Kidney (tissue), 14 donors: ENCODE results near the gene PP2D1. TPM values are rescaled to one million over a fixed set of nuclear protein-coding genes. Genes with fewer than 3 reads are reported as not detected.
"Not testable (repeated sequence)": the region's sequence is repeated elsewhere in the genome, so short reads cannot be mapped to it uniquely, and the experiment has no call there.

Experiments
- DNase-seq, 5 donors: peaks; one replicate each; pipeline ENCODE4 v3.0.0-alpha.2; 2013 to 2020
- FAIRE-seq: peaks from 2 replicates; lab custom pipeline; 2012; peaks lifted over from hg19 to GRCh38; lab: Jason Lieb, UNC
- H3K27ac ChIP-seq, 2 donors: one replicate each; pipeline ENCODE4 v1.7.0; 2013; ENCODE audit warnings: low read depth in 2 of 2, low read length in 2 of 2, inconsistent platforms in 1 of 2
- H3K27me3 ChIP-seq: one replicate; pipeline ENCODE4 v1.7.1; 2013; ENCODE audit warnings: low read length, inconsistent platforms; ENCODE audit not compliant: control insufficient read depth, insufficient read depth
- H3K36me3 ChIP-seq, 3 donors: one replicate each; pipeline versions ENCODE4 v1.7.0 to v1.7.1; 2013; ENCODE audit warnings: low read length in 3 of 3, control low read depth in 1 of 3, inconsistent platforms in 1 of 3; ENCODE audit not compliant: insufficient read depth in 3 of 3, control insufficient read depth in 2 of 3
- H3K4me1 ChIP-seq, 3 donors: one replicate each; pipeline versions ENCODE4 v1.7.0 to v1.7.1; 2013; ENCODE audit warnings: low read length in 3 of 3, inconsistent platforms in 1 of 3, low read depth in 1 of 3; ENCODE audit not compliant: control insufficient read depth in 2 of 3, insufficient read depth in 2 of 3
- H3K4me3 ChIP-seq, 3 donors: one replicate each; pipeline versions ENCODE4 v1.7.0 to v1.8.1; 2013; ENCODE audit warnings: low read length in 3 of 3, control low read depth in 1 of 3, inconsistent platforms in 1 of 3
- H3K9ac ChIP-seq, 3 donors: one replicate each; pipeline versions ENCODE4 v1.7.0 to v1.7.1; 2013; ENCODE audit warnings: low read length in 3 of 3, control low read depth in 1 of 3, inconsistent platforms in 1 of 3
- H3K9me3 ChIP-seq, 3 donors: one replicate each; pipeline versions ENCODE4 v1.7.0 to v1.7.1; 2013; ENCODE audit warnings: low read length in 3 of 3, control low read depth in 1 of 3, inconsistent platforms in 1 of 3; ENCODE audit not compliant: control insufficient read depth in 2 of 3, insufficient read depth in 1 of 3
- CTCF ChIP-seq: IDR thresholded peaks from 3 replicates; pipeline ENCODE4 v1.5.1; 2012; ENCODE audit warnings: mild to moderate bottlenecking, moderate library complexity, borderline replicate concordance; ENCODE audit not compliant: insufficient read depth; ENCODE audit errors: extremely low read depth
- intact Hi-C: fragments of 100-400 bp; cut with DNase I; formaldehyde crosslinking; loops from one replicate; pipeline ENCODE4 v1.11.1; 2022
- polyA plus RNA-seq: library from polyadenylated mRNA; stranded (reverse); fragments of 350-450 nt; fragmentation: Illumina TruSeq; extraction: RNeasy Lipid Tissue Mini Kit (QIAGEN cat#74804); gene quantifications from one replicate; pipeline ENCODE4 v1.2.3, GENCODE V29; 2014; ENCODE audit warnings: low read depth, low replicate concordance; ENCODE audit not compliant: insufficient read depth
- total RNA-seq: library from RNA; stranded (reverse); fragmentation: NEBNext Ultra II Directional; extraction: Animal tissue kit (Norgen Biotek cat#: 25700); gene quantifications from one replicate; pipeline ENCODE4 v1.2.1, GENCODE V29; 2021
- donor health status: control.
- donor health status: control.
- donor health status: control.
- donor health status: control.
- donor health status: control.
- donor health status: DM: yes; HTN: yes; CAD: no.
- donor health status: Normal renal cell carcinoma (clear cell type).

PP2D1 gene
- total and polyA plus RNA-seq, 2 donors from 2014 or later, result not detected

- FAIRE-seq (no peak), DNase-seq (no peak)
- no peak overlapping the region for H3K4me3 ChIP-seq
- intact Hi-C loops, result no loop called here
- H3K9ac ChIP-seq, result no peak overlapping the region
- H3K27me3 ChIP-seq, result no peaks in the 10 kb centered on the region
- no peak overlapping the region for H3K27ac ChIP-seq
- H3K4me1 ChIP-seq, result no peaks in the 10 kb centered on the region
- TF ChIP-seq CTCF, result no peak
- H3K9me3 ChIP-seq, result no peaks in the 10 kb centered on the region
- H3K36me3 ChIP-seq, result no peaks in the 10 kb centered on the region
Observed at GRCh38 chr3:20001932-20002331, 10.1 kb downstream of the PP2D1 start.

GRCh38 chr3:19997502-19997901, 14.6 kb downstream of the PP2D1 start:
- DNase-seq, result no peak
- no peaks in the 10 kb centered on the region for H3K36me3 ChIP-seq
- H3K9ac ChIP-seq, result no peak overlapping the region
- TF ChIP-seq CTCF, result no peak
- no peaks in the 10 kb centered on the region for H3K9me3 ChIP-seq
- H3K27me3 ChIP-seq, result no peaks in the 10 kb centered on the region
- intact Hi-C loops, result no loop called here
- H3K27ac ChIP-seq, result no peak overlapping the region
- H3K4me1 ChIP-seq, result peaks cover 0 to 2% (median 0%) of the 10 kb centered on the region in 3 donors
- no peak for FAIRE-seq
- H3K4me3 ChIP-seq, result no peak overlapping the region

GRCh38 chr3:19994796-19995195, 17.3 kb downstream of the PP2D1 start:
- Histone ChIP-seq H3K36me3 (no peaks in the 10 kb centered on the region), H3K27me3 (no peaks in the 10 kb centered on the region), H3K9me3 (no peaks in the 10 kb centered on the region), H3K4me3 (no peak overlapping the region), H3K9ac (no peak overlapping the region), H3K27ac (no peak overlapping the region), H3K4me1 (peaks cover 0 to 2% (median 0%) of the 10 kb centered on the region in 3 donors)
- FAIRE-seq, result no peak
- no peak for TF ChIP-seq CTCF
- DNase-seq, result no peak
- intact Hi-C loops, result no loop called here

GRCh38 chr3:19988904-19989303, 23.2 kb downstream of the PP2D1 start:
- DNase-seq, intact Hi-C loops, H3K4me1 ChIP-seq, H3K4me3 ChIP-seq, H3K9me3 ChIP-seq, H3K27ac ChIP-seq, FAIRE-seq, H3K27me3 ChIP-seq, H3K36me3 ChIP-seq, H3K9ac ChIP-seq: not testable (repeated sequence)
